Upper lobe of left lung (tissue), 4 donors: ENCODE results near the gene USP24.

Experiments
- CTCF ChIP-seq, 6 experiments: fragments of 450-650 bp in 4 of 6; fragments of 200-600 bp in 2 of 6; sonication (generic) in 2 of 6; IDR thresholded peaks; one replicate each; pipeline ENCODE4 v1.5.1; 2016 to 2019; ENCODE audit warnings: antibody characterized with exemption in 6 of 6
- POLR2AphosphoS5 ChIP-seq, 2 donors: sonication (generic); formaldehyde crosslinking; IDR thresholded peaks; one replicate each; pipeline ENCODE4 v1.5.1; 2017; ENCODE audit warnings: antibody characterized with exemption in 2 of 2

GRCh38 chr1:55038552-55038838 is 176.7 kb downstream of the USP24 start:
- TF ChIP-seq CTCF (IDR thresholded peaks at IDR 0.05) (no peak), POLR2AphosphoS5 (IDR thresholded peaks at IDR 0.05) (no peak)
